Astrocyte (in vitro differentiated cells and primary cell): ENCODE measurements around the gene F5.

Experiments
- CTCF ChIP-seq: IDR thresholded peaks from 2 replicates; pipeline ENCODE4 v1.5.1; 2011; ENCODE audit warnings: low read depth, mild to moderate bottlenecking, inconsistent platforms, low read length, moderate library complexity; ENCODE audit not compliant: insufficient read depth
- EZH2 ChIP-seq: IDR thresholded peaks from 2 replicates; pipeline ENCODE4 v1.6.1; 2012; ENCODE audit warnings: mild to moderate bottlenecking, low read length, inconsistent platforms; ENCODE audit not compliant: insufficient read depth

GRCh38 chr1:169491845-169492281 is 94.4 kb downstream of the F5 start:
- TF ChIP-seq CTCF: no peak
- TF ChIP-seq EZH2: no peak
